SK-N-SH treated with all-trans-retinoic acid at 6 μM for 48 hours (cell line): ENCODE results near the gene SLX4IP.

Experiments
- ATAC-seq: fragments of 200-7000 bp; cut with Tn5 transposase; 3 replicates; pipeline ENCODE4 v1.9.1; 2020; ENCODE audit warnings: mild to moderate bottlenecking, moderate library complexity
- BACH2 ChIP-seq: fragments of 250-450 bp; sonication (Bioruptor Pico); IDR thresholded peaks from 2 replicates; pipeline ENCODE4 v1.9.0; 2021; ENCODE audit warnings: mild to moderate bottlenecking, borderline replicate concordance
- CSDC2 ChIP-seq: fragments of 250-450 bp; sonication (Bioruptor Pico); IDR thresholded peaks from 2 replicates; pipeline ENCODE4 v1.5.0; 2020; ENCODE audit warnings: mild to moderate bottlenecking, moderate library complexity
- ESRRG ChIP-seq: fragments of 250-450 bp; sonication (Bioruptor Pico); IDR thresholded peaks from 2 replicates; pipeline ENCODE4 v1.6.1; 2021; ENCODE audit warnings: mild to moderate bottlenecking
- GLIS3 ChIP-seq: fragments of 250-450 bp; sonication (Bioruptor Pico); IDR thresholded peaks from 2 replicates; pipeline ENCODE4 v1.5.0; 2020; ENCODE audit warnings: mild to moderate bottlenecking, moderate library complexity
- OSR1 ChIP-seq: fragments of 250-450 bp; sonication (Bioruptor Pico); IDR thresholded peaks from 2 replicates; pipeline ENCODE4 v1.8.0; 2022; ENCODE audit warnings: moderate library complexity, mild to moderate bottlenecking, inconsistent platforms
- RARB ChIP-seq: fragments of 250-450 bp; sonication (Bioruptor Pico); IDR thresholded peaks from 2 replicates; pipeline ENCODE4 v1.8.0; 2021; ENCODE audit warnings: mild to moderate bottlenecking, moderate library complexity
- SNAI2 ChIP-seq: fragments of 250-450 bp; sonication (Bioruptor Pico); IDR thresholded peaks from 2 replicates; pipeline ENCODE4 v1.5.0; 2020; ENCODE audit warnings: mild to moderate bottlenecking, moderate library complexity
- TCF4 ChIP-seq: fragments of 250-450 bp; sonication (Bioruptor Pico); IDR thresholded peaks from 2 replicates; pipeline ENCODE4 v1.8.0; 2021; ENCODE audit warnings: mild to moderate bottlenecking, moderate library complexity, borderline replicate concordance
- TOX ChIP-seq: fragments of 250-450 bp; sonication (Bioruptor Pico); IDR thresholded peaks from 2 replicates; pipeline ENCODE4 v1.8.0; 2021; ENCODE audit warnings: mild to moderate bottlenecking, moderate library complexity, borderline replicate concordance
- ZFP30 ChIP-seq: fragments of 450-650 bp; formaldehyde crosslinking; IDR thresholded peaks from 2 replicates; pipeline ENCODE4 v1.5.0; 2022; ENCODE audit warnings: mild to moderate bottlenecking, moderate library complexity
- ZNF8 ChIP-seq: fragments of 450-650 bp; formaldehyde crosslinking; IDR thresholded peaks from 2 replicates; pipeline ENCODE4 v1.5.0; 2020; ENCODE audit warnings: mild to moderate bottlenecking, moderate library complexity
- TF ChIP-seq, protein P1 (sequence below): fragments of 250-450 bp; sonication (Bioruptor Pico); IDR thresholded peaks from 2 replicates; pipeline ENCODE4 v1.5.1; 2020; ENCODE audit warnings: low read depth, mild to moderate bottlenecking, moderate library complexity
- TF ChIP-seq, protein P2 (sequence below): fragments of 250-450 bp; sonication (Bioruptor Pico); IDR thresholded peaks from 2 replicates; pipeline ENCODE4 v1.8.0; 2020; ENCODE audit warnings: mild to moderate bottlenecking, moderate library complexity, borderline replicate concordance
- TF ChIP-seq, protein P3 (sequence below): fragments of 250-450 bp; sonication (Bioruptor Pico); IDR thresholded peaks from 2 replicates; pipeline ENCODE4 v1.5.0; 2020; ENCODE audit warnings: mild to moderate bottlenecking, moderate library complexity
- TF ChIP-seq, protein P4 (sequence below): fragments of 250-450 bp; sonication (Bioruptor Pico); IDR thresholded peaks from 2 replicates; pipeline ENCODE4 v1.8.0; 2021; ENCODE audit warnings: low read depth, mild to moderate bottlenecking, moderate library complexity, borderline replicate concordance

Gene SLX4IP

DNA sequence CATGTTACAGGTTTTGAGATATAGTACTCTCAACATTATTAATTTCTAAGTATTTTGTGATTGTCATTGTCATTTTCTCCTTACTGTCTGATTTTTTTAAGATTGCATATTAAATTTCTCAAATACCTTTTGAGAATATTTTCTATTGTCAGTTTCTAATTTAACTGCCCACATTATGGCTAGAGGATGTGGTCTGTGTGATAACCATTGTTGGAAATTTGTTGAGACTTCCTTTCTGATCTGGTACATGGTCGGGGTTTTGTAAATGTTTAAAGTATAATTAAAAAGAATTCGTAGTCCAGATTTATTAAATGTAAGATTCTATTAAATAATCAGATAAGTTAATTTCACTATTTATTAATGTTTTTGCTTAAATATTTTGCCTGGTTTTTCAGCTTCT is 60.1 kb downstream of the SLX4IP start:
- no peak for ATAC-seq
- TF ChIP-seq OSR1 (CRISPR knock-in tag) (no peak), CSDC2 (CRISPR knock-in tag) (no peak), ESRRG (CRISPR knock-in tag) (no peak), TOX (CRISPR knock-in tag) (no peak), ZFP30 (CRISPR knock-in tag) (no peak), BACH2 (CRISPR knock-in tag) (no peak)
- TF ChIP-seq, protein P1, sequence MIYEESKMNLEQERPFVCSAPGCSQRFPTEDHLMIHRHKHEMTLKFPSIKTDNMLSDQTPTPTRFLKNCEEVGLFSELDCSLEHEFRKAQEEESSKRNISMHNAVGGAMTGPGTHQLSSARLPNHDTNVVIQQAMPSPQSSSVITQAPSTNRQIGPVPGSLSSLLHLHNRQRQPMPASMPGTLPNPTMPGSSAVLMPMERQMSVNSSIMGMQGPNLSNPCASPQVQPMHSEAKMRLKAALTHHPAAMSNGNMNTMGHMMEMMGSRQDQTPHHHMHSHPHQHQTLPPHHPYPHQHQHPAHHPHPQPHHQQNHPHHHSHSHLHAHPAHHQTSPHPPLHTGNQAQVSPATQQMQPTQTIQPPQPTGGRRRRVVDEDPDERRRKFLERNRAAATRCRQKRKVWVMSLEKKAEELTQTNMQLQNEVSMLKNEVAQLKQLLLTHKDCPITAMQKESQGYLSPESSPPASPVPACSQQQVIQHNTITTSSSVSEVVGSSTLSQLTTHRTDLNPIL (CRISPR knock-in tag), result no peak

DNA sequence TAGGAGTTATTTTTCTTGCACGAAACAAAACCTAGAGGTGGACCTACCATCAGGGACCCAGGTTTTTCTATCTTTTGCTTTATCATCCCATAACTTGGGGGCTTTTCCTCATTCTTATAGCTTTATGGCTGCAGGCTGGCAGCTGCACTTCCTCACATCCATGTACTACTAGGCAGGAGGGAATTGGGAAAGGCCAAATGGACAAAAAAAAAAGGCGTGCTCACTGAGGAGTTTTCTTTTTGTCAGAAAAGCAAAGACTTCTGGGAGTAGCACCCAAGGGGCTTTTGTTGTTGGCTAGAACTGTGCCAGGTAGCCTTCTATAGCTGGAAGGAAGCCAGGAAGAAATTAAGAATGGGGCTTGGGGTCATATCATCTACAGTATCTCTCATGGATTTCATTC is 61.4 kb downstream of the SLX4IP start:
- TF ChIP-seq OSR1 (CRISPR knock-in tag) (no peak), CSDC2 (CRISPR knock-in tag) (no peak), ZNF8 (CRISPR knock-in tag) (no peak), TCF4 (CRISPR knock-in tag) (no peak), BACH2 (CRISPR knock-in tag) (no peak), RARB (CRISPR knock-in tag) (no peak)
- TF ChIP-seq, protein P2, sequence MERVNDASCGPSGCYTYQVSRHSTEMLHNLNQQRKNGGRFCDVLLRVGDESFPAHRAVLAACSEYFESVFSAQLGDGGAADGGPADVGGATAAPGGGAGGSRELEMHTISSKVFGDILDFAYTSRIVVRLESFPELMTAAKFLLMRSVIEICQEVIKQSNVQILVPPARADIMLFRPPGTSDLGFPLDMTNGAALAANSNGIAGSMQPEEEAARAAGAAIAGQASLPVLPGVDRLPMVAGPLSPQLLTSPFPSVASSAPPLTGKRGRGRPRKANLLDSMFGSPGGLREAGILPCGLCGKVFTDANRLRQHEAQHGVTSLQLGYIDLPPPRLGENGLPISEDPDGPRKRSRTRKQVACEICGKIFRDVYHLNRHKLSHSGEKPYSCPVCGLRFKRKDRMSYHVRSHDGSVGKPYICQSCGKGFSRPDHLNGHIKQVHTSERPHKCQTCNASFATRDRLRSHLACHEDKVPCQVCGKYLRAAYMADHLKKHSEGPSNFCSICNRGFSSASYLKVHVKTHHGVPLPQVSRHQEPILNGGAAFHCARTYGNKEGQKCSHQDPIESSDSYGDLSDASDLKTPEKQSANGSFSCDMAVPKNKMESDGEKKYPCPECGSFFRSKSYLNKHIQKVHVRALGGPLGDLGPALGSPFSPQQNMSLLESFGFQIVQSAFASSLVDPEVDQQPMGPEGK (CRISPR knock-in tag), result no peak
- TF ChIP-seq, protein P3, sequence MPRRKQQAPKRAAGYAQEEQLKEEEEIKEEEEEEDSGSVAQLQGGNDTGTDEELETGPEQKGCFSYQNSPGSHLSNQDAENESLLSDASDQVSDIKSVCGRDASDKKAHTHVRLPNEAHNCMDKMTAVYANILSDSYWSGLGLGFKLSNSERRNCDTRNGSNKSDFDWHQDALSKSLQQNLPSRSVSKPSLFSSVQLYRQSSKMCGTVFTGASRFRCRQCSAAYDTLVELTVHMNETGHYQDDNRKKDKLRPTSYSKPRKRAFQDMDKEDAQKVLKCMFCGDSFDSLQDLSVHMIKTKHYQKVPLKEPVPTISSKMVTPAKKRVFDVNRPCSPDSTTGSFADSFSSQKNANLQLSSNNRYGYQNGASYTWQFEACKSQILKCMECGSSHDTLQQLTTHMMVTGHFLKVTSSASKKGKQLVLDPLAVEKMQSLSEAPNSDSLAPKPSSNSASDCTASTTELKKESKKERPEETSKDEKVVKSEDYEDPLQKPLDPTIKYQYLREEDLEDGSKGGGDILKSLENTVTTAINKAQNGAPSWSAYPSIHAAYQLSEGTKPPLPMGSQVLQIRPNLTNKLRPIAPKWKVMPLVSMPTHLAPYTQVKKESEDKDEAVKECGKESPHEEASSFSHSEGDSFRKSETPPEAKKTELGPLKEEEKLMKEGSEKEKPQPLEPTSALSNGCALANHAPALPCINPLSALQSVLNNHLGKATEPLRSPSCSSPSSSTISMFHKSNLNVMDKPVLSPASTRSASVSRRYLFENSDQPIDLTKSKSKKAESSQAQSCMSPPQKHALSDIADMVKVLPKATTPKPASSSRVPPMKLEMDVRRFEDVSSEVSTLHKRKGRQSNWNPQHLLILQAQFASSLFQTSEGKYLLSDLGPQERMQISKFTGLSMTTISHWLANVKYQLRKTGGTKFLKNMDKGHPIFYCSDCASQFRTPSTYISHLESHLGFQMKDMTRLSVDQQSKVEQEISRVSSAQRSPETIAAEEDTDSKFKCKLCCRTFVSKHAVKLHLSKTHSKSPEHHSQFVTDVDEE (CRISPR knock-in tag), result no peak
- no peak for ATAC-seq

DNA sequence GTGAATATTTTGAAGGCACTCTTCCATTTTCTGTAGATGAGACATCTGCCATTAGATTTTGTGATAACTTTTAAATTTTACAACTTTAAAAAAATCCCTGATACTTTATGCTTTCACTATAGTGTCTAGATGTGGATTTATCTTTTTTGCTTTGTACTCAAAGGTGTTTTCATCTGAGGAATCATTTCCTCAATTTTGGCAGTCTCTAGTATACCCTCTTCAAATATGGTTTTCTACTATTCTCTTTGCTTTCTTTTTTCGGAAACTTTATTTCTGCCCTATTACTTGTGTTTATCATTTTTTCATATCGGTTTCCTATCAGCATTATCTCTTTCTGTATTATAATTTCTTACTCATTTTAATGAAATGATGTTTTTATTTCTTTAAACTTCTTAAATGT is 62.2 kb downstream of the SLX4IP start:
- no peak for ATAC-seq
- TF ChIP-seq ZNF8 (CRISPR knock-in tag), result no peak
- TF ChIP-seq, protein P4, sequence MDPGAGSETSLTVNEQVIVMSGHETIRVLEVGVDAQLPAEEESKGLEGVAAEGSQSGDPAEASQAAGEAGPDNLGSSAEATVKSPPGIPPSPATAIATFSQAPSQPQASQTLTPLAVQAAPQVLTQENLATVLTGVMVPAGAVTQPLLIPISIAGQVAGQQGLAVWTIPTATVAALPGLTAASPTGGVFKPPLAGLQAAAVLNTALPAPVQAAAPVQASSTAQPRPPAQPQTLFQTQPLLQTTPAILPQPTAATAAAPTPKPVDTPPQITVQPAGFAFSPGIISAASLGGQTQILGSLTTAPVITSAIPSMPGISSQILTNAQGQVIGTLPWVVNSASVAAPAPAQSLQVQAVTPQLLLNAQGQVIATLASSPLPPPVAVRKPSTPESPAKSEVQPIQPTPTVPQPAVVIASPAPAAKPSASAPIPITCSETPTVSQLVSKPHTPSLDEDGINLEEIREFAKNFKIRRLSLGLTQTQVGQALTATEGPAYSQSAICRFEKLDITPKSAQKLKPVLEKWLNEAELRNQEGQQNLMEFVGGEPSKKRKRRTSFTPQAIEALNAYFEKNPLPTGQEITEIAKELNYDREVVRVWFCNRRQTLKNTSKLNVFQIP (CRISPR knock-in tag), result no peak
- TF ChIP-seq, protein P2 (CRISPR knock-in tag), result no peak
- no peak for TF ChIP-seq ZFP30 (CRISPR knock-in tag)
- no peak for TF ChIP-seq ESRRG (CRISPR knock-in tag)
- TF ChIP-seq SNAI2 (CRISPR knock-in tag), result no peak
- TF ChIP-seq GLIS3 (CRISPR knock-in tag), result no peak
- TF ChIP-seq, protein P3 (CRISPR knock-in tag), result no peak
- TF ChIP-seq, protein P1 (CRISPR knock-in tag), result no peak
